GM12875 (cell line): Measurements from ENCODE around the gene PHF2.

ENCODE experiments used
- H3K4me3 ChIP-seq: one replicate; pipeline ENCODE4 v1.5.1; 2011; ENCODE audit warnings: low read depth, low read length, control low read depth
- CTCF ChIP-seq: IDR thresholded peaks from 2 replicates; pipeline ENCODE4 v1.5.1; 2011; ENCODE audit warnings: low read depth, mild to moderate bottlenecking, control low read depth, inconsistent platforms, low read length, moderate library complexity, borderline replicate concordance; ENCODE audit not compliant: insufficient read depth

Gene PHF2

DNA sequence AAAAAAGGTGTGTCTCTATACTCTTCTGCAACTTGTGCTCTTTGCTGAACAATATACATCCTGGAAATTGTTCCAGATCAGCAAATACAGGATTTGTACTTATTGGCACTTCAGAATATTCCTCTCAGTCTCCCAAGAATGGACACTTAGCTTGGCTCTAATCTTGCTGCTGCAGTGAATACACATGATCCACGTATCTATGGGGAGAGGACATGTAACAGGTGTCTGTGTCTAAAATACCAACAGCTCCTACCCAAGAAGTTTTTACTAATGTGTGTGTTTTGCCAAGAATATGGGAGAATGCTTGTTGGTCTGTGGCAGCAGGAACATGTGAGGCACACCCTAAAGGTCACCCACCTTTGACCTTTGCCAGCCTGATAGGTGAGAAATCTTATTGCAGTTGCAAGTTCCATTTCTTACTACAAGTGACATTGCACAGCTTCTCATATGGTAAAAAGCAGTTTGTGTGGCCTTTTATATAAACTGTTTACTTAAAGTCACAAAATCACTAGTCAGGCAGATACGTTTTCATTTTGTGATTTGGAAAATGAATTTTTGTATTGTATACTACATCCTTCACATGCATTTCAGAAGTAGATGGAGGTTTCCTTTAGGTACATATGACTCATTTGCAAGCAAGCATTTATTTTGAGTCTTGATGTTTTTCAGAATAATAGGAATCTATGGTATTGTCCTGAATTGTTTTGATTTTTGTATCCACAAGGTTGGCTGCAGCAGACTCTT, 35.8 kb downstream of the PHF2 start:
- no peak overlapping the region for H3K4me3 ChIP-seq
- no peak for TF ChIP-seq CTCF

- no peak for TF ChIP-seq CTCF
- no peak overlapping the region for H3K4me3 ChIP-seq
Measured at GRCh38 chr9:93612796-93613154, 36.4 kb downstream of the PHF2 start.

DNA sequence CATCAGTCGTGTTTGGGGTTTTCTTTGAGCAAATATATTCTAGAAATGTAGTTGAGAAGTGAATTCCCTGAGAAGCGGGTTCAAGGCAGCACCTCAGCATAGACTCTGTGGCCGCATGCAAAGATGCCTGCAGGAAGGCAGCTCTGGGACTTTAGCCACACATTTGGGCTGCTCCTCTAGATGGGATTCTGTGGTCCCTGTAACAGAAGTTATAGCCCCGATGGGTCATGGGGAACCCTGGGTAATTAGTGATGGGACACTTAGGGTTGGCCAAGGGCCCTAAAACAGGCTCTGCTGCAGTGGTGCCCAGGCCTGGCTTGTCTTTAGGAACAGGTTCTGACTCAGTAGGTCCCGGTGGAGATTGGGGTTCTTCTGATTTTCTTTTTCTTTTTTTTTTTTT, 36.8 kb downstream of the PHF2 start:
- TF ChIP-seq CTCF: no peak
- no peak overlapping the region for H3K4me3 ChIP-seq

- no peak overlapping the region for H3K4me3 ChIP-seq
- no peak for TF ChIP-seq CTCF
Measured at GRCh38 chr9:93613791-93614190, 37.4 kb downstream of the PHF2 start.

DNA sequence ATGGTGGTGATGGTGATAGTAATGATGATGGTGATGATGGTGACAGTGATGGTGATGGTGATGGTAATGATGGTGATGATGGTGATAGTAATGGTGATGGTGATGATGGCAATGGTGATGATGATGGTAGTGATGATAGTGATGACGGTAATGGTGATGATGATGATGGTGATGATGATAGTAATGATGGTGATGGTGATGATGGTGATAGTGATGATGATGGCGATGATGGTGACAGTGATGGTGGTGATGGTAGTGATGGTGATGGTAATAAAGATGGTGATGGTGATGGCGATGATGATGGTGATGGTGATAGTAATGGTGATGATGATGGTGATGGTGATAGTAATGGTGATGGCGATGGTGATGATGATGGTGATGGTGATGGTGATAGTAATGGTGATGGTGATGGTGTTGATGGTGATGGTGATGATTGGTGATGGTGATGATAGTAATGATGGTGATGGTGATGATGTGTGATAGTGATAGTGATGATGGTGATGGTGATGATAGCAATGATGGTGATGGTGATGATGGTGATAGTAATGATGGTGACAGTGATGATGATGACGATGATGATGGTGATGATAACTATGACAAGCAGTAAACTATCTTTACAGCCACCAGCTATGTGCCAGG, 38.6 kb downstream of the PHF2 start:
- no peak for TF ChIP-seq CTCF
- H3K4me3 ChIP-seq: no peak overlapping the region

GRCh38 chr9:93616044-93616443, 39.7 kb downstream of the PHF2 start:
- no peak for TF ChIP-seq CTCF

DNA sequence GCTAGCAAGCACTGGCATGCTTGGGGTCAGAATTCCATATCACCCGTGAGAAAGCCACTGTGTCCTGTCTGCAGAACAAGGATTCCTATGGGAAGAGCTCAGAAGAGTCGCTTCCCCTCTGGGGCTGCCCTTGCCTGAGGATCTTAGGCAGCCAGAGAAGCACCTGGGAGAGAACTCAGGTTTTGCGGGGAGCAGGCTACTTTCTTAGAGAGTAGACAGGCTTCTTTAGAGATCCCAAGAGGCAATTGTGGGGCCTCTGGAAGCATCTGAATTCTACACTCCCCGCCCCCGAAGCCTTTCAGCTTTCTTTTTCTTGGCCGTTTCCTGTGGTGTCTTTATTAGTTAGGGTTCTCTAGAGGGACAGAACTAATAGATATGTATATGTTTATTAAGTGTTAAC, 40.9 kb downstream of the PHF2 start:
- no peak overlapping the region for H3K4me3 ChIP-seq
- no peak for TF ChIP-seq CTCF

More at GRCh38 chr9:93616044-93616443, 39.7 kb downstream of the PHF2 start:
- no peak overlapping the region for H3K4me3 ChIP-seq
